ENCODE data around the gene CBLC.

Gene CBLC

DNA sequence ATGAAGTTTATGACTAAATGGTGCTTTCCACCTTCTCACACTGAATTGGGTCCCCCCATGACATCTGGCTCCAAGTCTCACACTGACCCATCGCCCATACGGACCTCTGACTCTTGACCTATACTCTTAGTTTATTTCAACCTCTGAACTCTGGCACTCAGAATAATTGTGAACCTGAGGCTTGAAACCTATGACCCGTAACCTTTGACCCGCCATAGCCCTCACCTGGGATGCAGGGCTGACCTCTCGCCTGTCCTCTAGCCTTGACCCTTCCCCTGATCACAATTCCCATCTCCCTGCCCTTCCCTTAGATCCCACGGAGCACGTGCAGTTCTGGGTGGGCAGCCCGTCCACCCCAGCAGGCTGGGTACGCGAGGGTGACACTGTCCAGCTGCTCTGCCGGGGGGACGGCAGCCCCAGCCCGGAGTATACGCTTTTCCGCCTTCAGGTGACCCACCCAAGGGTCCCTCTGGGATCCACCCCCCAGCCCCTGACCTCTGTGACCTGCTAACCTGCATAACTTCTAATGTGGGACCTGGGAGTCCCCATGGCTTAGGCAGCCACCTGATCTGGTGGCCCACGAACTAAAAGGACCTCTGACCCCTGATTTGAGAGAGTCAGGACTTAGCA lies 36.3 kb downstream of the CBLC start:
- TF ChIP-seq POLR2AphosphoS5 (IDR thresholded peaks at IDR 0.05; ENCODE audit: low read depth, low read length): no peak
- no peak for TF ChIP-seq TAF1 (IDR thresholded peaks at IDR 0.05; ENCODE audit: borderline replicate concordance, insufficient read depth, low read length)
- no peak for TF ChIP-seq FOXP2 (optimal IDR thresholded peaks at IDR 0.05; ENCODE audit: borderline replicate concordance, extremely low read depth, extremely low read length, insufficient read depth)
- TF ChIP-seq, protein P1, sequence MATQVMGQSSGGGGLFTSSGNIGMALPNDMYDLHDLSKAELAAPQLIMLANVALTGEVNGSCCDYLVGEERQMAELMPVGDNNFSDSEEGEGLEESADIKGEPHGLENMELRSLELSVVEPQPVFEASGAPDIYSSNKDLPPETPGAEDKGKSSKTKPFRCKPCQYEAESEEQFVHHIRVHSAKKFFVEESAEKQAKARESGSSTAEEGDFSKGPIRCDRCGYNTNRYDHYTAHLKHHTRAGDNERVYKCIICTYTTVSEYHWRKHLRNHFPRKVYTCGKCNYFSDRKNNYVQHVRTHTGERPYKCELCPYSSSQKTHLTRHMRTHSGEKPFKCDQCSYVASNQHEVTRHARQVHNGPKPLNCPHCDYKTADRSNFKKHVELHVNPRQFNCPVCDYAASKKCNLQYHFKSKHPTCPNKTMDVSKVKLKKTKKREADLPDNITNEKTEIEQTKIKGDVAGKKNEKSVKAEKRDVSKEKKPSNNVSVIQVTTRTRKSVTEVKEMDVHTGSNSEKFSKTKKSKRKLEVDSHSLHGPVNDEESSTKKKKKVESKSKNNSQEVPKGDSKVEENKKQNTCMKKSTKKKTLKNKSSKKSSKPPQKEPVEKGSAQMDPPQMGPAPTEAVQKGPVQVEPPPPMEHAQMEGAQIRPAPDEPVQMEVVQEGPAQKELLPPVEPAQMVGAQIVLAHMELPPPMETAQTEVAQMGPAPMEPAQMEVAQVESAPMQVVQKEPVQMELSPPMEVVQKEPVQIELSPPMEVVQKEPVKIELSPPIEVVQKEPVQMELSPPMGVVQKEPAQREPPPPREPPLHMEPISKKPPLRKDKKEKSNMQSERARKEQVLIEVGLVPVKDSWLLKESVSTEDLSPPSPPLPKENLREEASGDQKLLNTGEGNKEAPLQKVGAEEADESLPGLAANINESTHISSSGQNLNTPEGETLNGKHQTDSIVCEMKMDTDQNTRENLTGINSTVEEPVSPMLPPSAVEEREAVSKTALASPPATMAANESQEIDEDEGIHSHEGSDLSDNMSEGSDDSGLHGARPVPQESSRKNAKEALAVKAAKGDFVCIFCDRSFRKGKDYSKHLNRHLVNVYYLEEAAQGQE (IDR thresholded peaks at IDR 0.05; ENCODE audit: insufficient read depth in 1 of 2, low read depth in 2 of 2, low read length in 2 of 2): no peak
- TF ChIP-seq SIN3A (IDR thresholded peaks at IDR 0.05; ENCODE audit: borderline replicate concordance, insufficient read depth, low read length): no peak

DNA sequence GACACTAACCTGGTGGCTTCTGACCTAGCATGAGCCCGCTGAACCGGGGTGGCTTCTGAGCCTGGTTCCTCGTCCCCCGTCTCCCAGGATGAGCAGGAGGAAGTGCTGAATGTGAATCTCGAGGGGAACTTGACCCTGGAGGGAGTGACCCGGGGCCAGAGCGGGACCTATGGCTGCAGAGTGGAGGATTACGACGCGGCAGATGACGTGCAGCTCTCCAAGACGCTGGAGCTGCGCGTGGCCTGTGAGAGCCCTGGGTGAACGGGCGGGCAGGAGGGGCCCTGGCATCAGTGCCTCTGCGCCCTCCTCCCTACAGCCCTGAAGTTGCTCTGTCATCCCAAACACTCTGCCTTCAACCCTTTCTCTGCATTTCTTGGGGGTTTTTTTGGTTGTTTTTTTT lies 36.8 kb downstream of the CBLC start:
- TF ChIP-seq FOXP2 (optimal IDR thresholded peaks at IDR 0.05; ENCODE audit: borderline replicate concordance, extremely low read depth, extremely low read length, insufficient read depth): no peak
- TF ChIP-seq, protein P1 (IDR thresholded peaks at IDR 0.05; ENCODE audit: insufficient read depth in 1 of 2, low read depth in 2 of 2, low read length in 2 of 2): no peak
- TF ChIP-seq SIN3A (IDR thresholded peaks at IDR 0.05; ENCODE audit: borderline replicate concordance, insufficient read depth, low read length): no peak
- TF ChIP-seq TAF1 (IDR thresholded peaks at IDR 0.05; ENCODE audit: borderline replicate concordance, insufficient read depth, low read length): no peak
- no peak for TF ChIP-seq POLR2AphosphoS5 (IDR thresholded peaks at IDR 0.05; ENCODE audit: low read depth, low read length)

DNA sequence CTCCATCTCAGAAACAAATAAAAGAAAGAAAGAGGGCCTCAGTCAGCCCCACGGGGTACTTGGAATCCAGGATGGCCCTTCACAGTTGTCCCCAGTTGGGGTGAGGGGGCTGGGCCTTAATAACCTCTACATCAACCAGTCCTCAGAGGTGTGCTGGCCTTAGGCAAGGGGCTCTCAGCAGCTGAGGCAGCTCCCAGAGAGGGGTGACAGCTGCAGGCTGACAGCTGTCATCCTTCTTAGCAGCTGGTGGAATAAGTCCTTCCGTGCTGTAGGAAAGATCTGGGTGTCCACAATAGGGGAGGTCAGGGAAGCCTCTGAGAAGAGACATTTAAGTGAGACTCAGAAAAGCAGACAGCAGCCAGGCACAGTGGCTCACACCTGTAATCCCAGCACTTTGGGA lies 38.6 kb downstream of the CBLC start:
- TF ChIP-seq POLR2AphosphoS5 (IDR thresholded peaks at IDR 0.05; ENCODE audit: low read depth, low read length): no peak
- no peak for TF ChIP-seq SIN3A (IDR thresholded peaks at IDR 0.05; ENCODE audit: borderline replicate concordance, insufficient read depth, low read length)
- no peak for TF ChIP-seq FOXP2 (optimal IDR thresholded peaks at IDR 0.05; ENCODE audit: borderline replicate concordance, extremely low read depth, extremely low read length, insufficient read depth)
- no peak for TF ChIP-seq TAF1 (IDR thresholded peaks at IDR 0.05; ENCODE audit: borderline replicate concordance, insufficient read depth, low read length)
- TF ChIP-seq, protein P1 (IDR thresholded peaks at IDR 0.05; ENCODE audit: insufficient read depth in 1 of 2, low read depth in 2 of 2, low read length in 2 of 2): no peak

DNA sequence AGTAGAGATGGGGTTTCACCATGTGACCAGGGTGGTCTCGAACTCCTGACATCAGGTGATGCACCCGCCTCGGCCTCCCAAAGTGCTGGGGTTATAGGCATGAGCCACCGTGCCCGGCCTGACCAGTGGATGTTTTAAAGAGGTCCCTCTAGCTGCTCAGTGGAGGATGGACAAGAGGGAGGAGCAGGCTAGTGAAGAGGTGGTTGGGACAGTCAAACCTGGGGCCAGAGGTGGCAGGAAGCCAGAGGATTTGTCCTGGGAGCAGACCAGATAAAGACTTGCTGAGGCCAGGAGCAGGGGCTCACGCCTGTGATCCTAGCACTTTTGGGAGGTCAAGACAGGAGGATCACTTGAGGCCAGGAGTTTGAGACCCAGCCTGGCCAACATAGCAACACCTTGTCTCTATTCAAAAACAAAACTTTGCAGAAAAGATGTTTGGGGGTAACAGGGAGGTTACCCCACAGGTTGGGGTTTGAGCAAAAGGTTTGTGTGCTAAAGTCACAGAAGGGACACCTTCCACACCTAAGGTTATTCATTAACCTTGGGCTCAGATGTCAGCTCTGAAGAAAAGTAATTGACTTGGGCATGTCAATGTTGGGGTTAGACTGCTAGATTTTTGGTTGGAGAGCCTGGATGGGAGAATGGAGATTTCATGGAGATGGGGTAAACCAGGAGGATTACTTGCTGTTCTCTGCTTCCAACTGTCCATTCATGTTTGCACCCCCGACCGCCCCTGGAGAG lies 40.2 kb downstream of the CBLC start:
- TF ChIP-seq, protein P1 (IDR thresholded peaks at IDR 0.05; ENCODE audit: insufficient read depth in 1 of 2, low read depth in 2 of 2, low read length in 2 of 2): no peak
